ENCODE data around the gene KCNH5.
"Not testable (repeated sequence)": the region's sequence is repeated elsewhere in the genome, so short reads cannot be mapped to it uniquely, and the experiment has no call there.

Gene KCNH5

GRCh38 chr14:62886461-62886860 is 158.8 kb downstream of the KCNH5 start:
- DNase-seq (ENCODE audit: low spot score): no peak

- DNase-seq (ENCODE audit: low spot score): no peak
Measured at GRCh38 chr14:62885451-62885850, 159.8 kb downstream of the KCNH5 start.

- no peak for DNase-seq (ENCODE audit: low spot score)
Measured at GRCh38 chr14:62882967-62883366, 162.3 kb downstream of the KCNH5 start.

GRCh38 chr14:62866376-62866775 is 178.9 kb downstream of the KCNH5 start:
- DNase-seq (ENCODE audit: low spot score): no peak

GRCh38 chr14:62864588-62864987 is 180.7 kb downstream of the KCNH5 start:
- DNase-seq (ENCODE audit: low spot score): no peak

GRCh38 chr14:62858011-62858410 is 187.2 kb downstream of the KCNH5 start:
- DNase-seq (ENCODE audit: low spot score): not testable (repeated sequence)

- DNase-seq (ENCODE audit: low spot score): no peak
Measured at GRCh38 chr14:62854951-62855350, 190.3 kb downstream of the KCNH5 start.

- DNase-seq (ENCODE audit: low spot score): no peak
Measured at GRCh38 chr14:62847168-62847567, 198.1 kb downstream of the KCNH5 start.

- no peak for DNase-seq (ENCODE audit: low spot score)
Measured at GRCh38 chr14:62844546-62844945, 200.7 kb downstream of the KCNH5 start.

- DNase-seq (ENCODE audit: low spot score): no peak
Measured at GRCh38 chr14:62824086-62824485, 221.2 kb downstream of the KCNH5 start.

GRCh38 chr14:62819931-62820330 is 225.3 kb downstream of the KCNH5 start:
- DNase-seq (ENCODE audit: low spot score): no peak

- DNase-seq (ENCODE audit: low spot score): no peak
Measured at GRCh38 chr14:62807636-62808035, 237.6 kb downstream of the KCNH5 start.

- no peak for DNase-seq (ENCODE audit: low spot score)
Measured at GRCh38 chr14:62800577-62800976, 244.7 kb downstream of the KCNH5 start.

GRCh38 chr14:62796431-62796830 is 248.8 kb downstream of the KCNH5 start:
- no peak for DNase-seq (ENCODE audit: low spot score)

- DNase-seq (ENCODE audit: low spot score): no peak
Measured at GRCh38 chr14:62792578-62792977, 252.7 kb downstream of the KCNH5 start.

GRCh38 chr14:62781328-62781727 is 263.9 kb downstream of the KCNH5 start:
- not testable (repeated sequence) for DNase-seq (ENCODE audit: low spot score)

GRCh38 chr14:62778852-62779251 is 266.4 kb downstream of the KCNH5 start:
- DNase-seq (ENCODE audit: low spot score): no peak

GRCh38 chr14:62778310-62778709 is 266.9 kb downstream of the KCNH5 start:
- no peak for DNase-seq (ENCODE audit: low spot score)

GRCh38 chr14:62777510-62777909 is 267.7 kb downstream of the KCNH5 start:
- no peak for DNase-seq (ENCODE audit: low spot score)

- DNase-seq (ENCODE audit: low spot score): no peak
Measured at GRCh38 chr14:62776300-62776699, 269.0 kb downstream of the KCNH5 start.

GRCh38 chr14:62768753-62769152 is 276.5 kb downstream of the KCNH5 start:
- no peak for DNase-seq (ENCODE audit: low spot score)

GRCh38 chr14:62763951-62764350 is 281.3 kb downstream of the KCNH5 start:
- no peak for DNase-seq (ENCODE audit: low spot score)

- no peak for DNase-seq (ENCODE audit: low spot score)
Measured at GRCh38 chr14:62759796-62760195, 285.5 kb downstream of the KCNH5 start.

GRCh38 chr14:62746881-62747280 is 298.4 kb downstream of the KCNH5 start:
- DNase-seq (ENCODE audit: low spot score): not testable (repeated sequence)

- no peak for DNase-seq (ENCODE audit: low spot score)
Measured at GRCh38 chr14:62745496-62745895, 299.8 kb downstream of the KCNH5 start.

All from CD4-positive, alpha-beta T cell treated with Interleukin-2 at 100 ng/mL for 4 hours (primary cell).